Ramos (cell line): Measurements from ENCODE around the gene VPS35L.
"Not testable (repeated sequence)": the region's sequence is repeated elsewhere in the genome, so short reads cannot be mapped to it uniquely, and the experiment has no call there.

Experiments used
- in situ Hi-C: fragments of 300-500 bp; cut with MboI; formaldehyde crosslinking; loops from one replicate; pipeline ENCODE4 v1.14.3; 2022; ENCODE audit warnings: low sequenced_read_pairs; ENCODE audit not compliant: unreplicated experiment

Gene VPS35L

GRCh38 chr16:19706846-19707245 is 151.3 kb downstream of the VPS35L start:
- in situ Hi-C loops: no loop called here

- in situ Hi-C loops: no loop called here
Measured at GRCh38 chr16:19707569-19708295, 152.2 kb downstream of the VPS35L start.

- in situ Hi-C loops: no loop called here
Measured at GRCh38 chr16:19708296-19709205, 153.0 kb downstream of the VPS35L start.

- in situ Hi-C loops: no loop called here
Measured at GRCh38 chr16:19709381-19710136, 154.1 kb downstream of the VPS35L start.

GRCh38 chr16:19710191-19710908 is 154.8 kb downstream of the VPS35L start:
- in situ Hi-C loops: no loop called here

GRCh38 chr16:19710991-19711545 is 155.6 kb downstream of the VPS35L start:
- in situ Hi-C loops: no loop called here

- in situ Hi-C loops: no loop called here
Measured at GRCh38 chr16:19711643-19712042, 156.1 kb downstream of the VPS35L start.

- in situ Hi-C loops: no loop called here
Measured at GRCh38 chr16:19712418-19713058, 157.0 kb downstream of the VPS35L start.

- in situ Hi-C loops: no loop called here
Measured at GRCh38 chr16:19713697-19714096, 158.2 kb downstream of the VPS35L start.

GRCh38 chr16:19715566-19715965 is 160.1 kb downstream of the VPS35L start:
- in situ Hi-C loops: no loop called here

GRCh38 chr16:19716183-19716582 is 160.7 kb downstream of the VPS35L start:
- in situ Hi-C loops: no loop called here

GRCh38 chr16:19716728-19717127 is 161.2 kb downstream of the VPS35L start:
- in situ Hi-C loops: not testable (repeated sequence)

GRCh38 chr16:19717314-19717713 is 161.8 kb downstream of the VPS35L start:
- in situ Hi-C loops: no loop called here

- in situ Hi-C loops: no loop called here
Measured at GRCh38 chr16:19717741-19718623, 162.5 kb downstream of the VPS35L start, which contains the start of the genes IQCK and KNOP1. TSS of gene IQCK (plus strand) at chr16:19718271. CDS start at chr16:19718307, 36 bp downstream. TSS of gene KNOP1 (minus strand) at chr16:19718227. CDS start at chr16:19715035, 3,192 bp downstream.

- in situ Hi-C loops: no loop called here
Measured at GRCh38 chr16:19718624-19718965, 163.1 kb downstream of the VPS35L start.

GRCh38 chr16:19722269-19722952 is 166.9 kb downstream of the VPS35L start:
- in situ Hi-C loops: no loop called here

- in situ Hi-C loops: no loop called here
Measured at GRCh38 chr16:19722981-19723380, 167.5 kb downstream of the VPS35L start.

- in situ Hi-C loops: no loop called here
Measured at GRCh38 chr16:19728636-19728965, 173.1 kb downstream of the VPS35L start.
